HCT116 (cell line): Measurements from ENCODE around the gene CFAP99. TPM values are rescaled to one million over a fixed set of nuclear protein-coding genes. Genes with fewer than 3 reads are reported as not detected.
A peak's percentile ranks its signal among the peaks of the same experiment; 100 is the strongest.

Experiments used
- ATAC-seq: fragments of 200-7000 bp; cut with Tn5 transposase; 2 replicates; pipeline ENCODE4 v1.9.1; 2020; ENCODE audit warnings: mild to moderate bottlenecking, moderate library complexity
- BruUV-seq: library from RNA; stranded (reverse); fragments of 400-500 nt; replicated peaks from 2 replicates; lab custom pipeline; 2021; lab: Mats Ljungman, UMichigan
- CTCF ChIA-PET: fragments of 300-600 bp; sonication (Branson Sonifier 250); formaldehyde crosslinking; loops from one replicate; lab custom pipeline; 2021; ENCODE audit warnings: antibody characterized with exemption; lab: Charles Lee
- POLR2A ChIA-PET: fragments of 300-600, 350-600 bp; sonication (Branson Sonifier 250); formaldehyde crosslinking; loops from one replicate; lab custom pipeline; 2021; ENCODE audit warnings: antibody characterized with exemption; lab: Charles Lee
- RAD21 ChIA-PET, 2 experiments: fragments of 300-600 bp; sonication (Branson Sonifier 250); formaldehyde crosslinking; loops; one replicate each; lab custom pipeline; 2023; ENCODE audit warnings: low total read pairs in 2 of 2; ENCODE audit not compliant: uncharacterized antibody in 2 of 2, unreplicated experiment in 2 of 2, low non-redundant PET in 1 of 2; lab: Charles Lee
- DNase-seq: peaks from one replicate; pipeline ENCODE4 v3.0.0-alpha.2; 2010; ENCODE audit warnings: low read depth, low spot score
- H2AFZ ChIP-seq: fragments of 200-600 bp; shearing (Covaris generic), sonication (generic); 2 replicates; pipeline ENCODE4 v1.6.1; 2017; ENCODE audit warnings: low read depth, mixed run types, mixed read lengths, antibody characterized with exemption, low read length; ENCODE audit not compliant: poor library complexity, severe bottlenecking
- H3K27ac ChIP-seq: 2 replicates; pipeline ENCODE4 v1.5.1; 2012; ENCODE audit warnings: low read depth, low read length
- H3K27me3 ChIP-seq: fragments of 200-600 bp; sonication (generic); 2 replicates; pipeline ENCODE4 v1.6.1; 2016; ENCODE audit warnings: mixed run types, low read length, mixed read lengths; ENCODE audit not compliant: insufficient read depth
- H3K36me3 ChIP-seq, 2 experiments: fragments of 200-500 bp in 1 of 2; fragments of 200-600 bp in 1 of 2; sonication (Bioruptor generic) in 1 of 2; sonication (generic) in 1 of 2; 2 replicates each; pipeline versions ENCODE4 v1.5.1 to v1.6.1; 2014 to 2016; ENCODE audit warnings: low read length in 2 of 2, inconsistent platforms in 1 of 2, mixed read lengths in 1 of 2, mixed run types in 1 of 2; ENCODE audit not compliant: insufficient read depth in 2 of 2, control insufficient read depth in 1 of 2
- H3K4me1 ChIP-seq, 2 experiments: fragments of 200-600 bp in 1 of 2; sonication (generic) in 1 of 2; 2 replicates each; pipeline versions ENCODE4 v1.5.1 to v1.6.1; 2012 to 2017; ENCODE audit warnings: low read length in 2 of 2, inconsistent platforms in 1 of 2, mild to moderate bottlenecking in 1 of 2, mixed read lengths in 1 of 2, mixed run types in 1 of 2, moderate library complexity in 1 of 2; ENCODE audit not compliant: insufficient read depth in 2 of 2, control insufficient read depth in 1 of 2
- H3K4me2 ChIP-seq: fragments of 200-600 bp; sonication (generic); 2 replicates; pipeline ENCODE4 v1.6.1; 2017; ENCODE audit warnings: mixed run types, low read length, mixed read lengths
- H3K4me3 ChIP-seq, 2 experiments: fragments of 200-600 bp in 1 of 2; sonication (generic) in 1 of 2; replicated peaks in 1 of 2; 2 replicates each; pipeline ENCODE4 v1.5.1; 2011 to 2016; ENCODE audit warnings: low read length in 2 of 2, control low read depth in 1 of 2, low read depth in 1 of 2, mild to moderate bottlenecking in 1 of 2, mixed read lengths in 1 of 2, mixed run types in 1 of 2
- H3K79me2 ChIP-seq: fragments of 200-600 bp; sonication (generic); 2 replicates; pipeline ENCODE4 v1.6.1; 2017; ENCODE audit warnings: mild to moderate bottlenecking, mixed run types, low read length, moderate library complexity, mixed read lengths; ENCODE audit not compliant: insufficient read depth
- H3K9ac ChIP-seq: fragments of 200-600 bp; sonication (generic); 2 replicates; pipeline ENCODE4 v1.6.1; 2016; ENCODE audit warnings: low read length, mixed read lengths
- H3K9me2 ChIP-seq: fragments of 200-600 bp; sonication (generic), shearing (Covaris generic); 2 replicates; pipeline ENCODE4 v1.6.1; 2017; ENCODE audit warnings: mixed run types, mild to moderate bottlenecking, moderate library complexity; ENCODE audit not compliant: insufficient read depth
- H3K9me3 ChIP-seq, 2 experiments: fragments of 200-500 bp in 1 of 2; fragments of 200-600 bp in 1 of 2; sonication (Bioruptor generic) in 1 of 2; sonication (generic) in 1 of 2; 2 replicates each; pipeline ENCODE4 v1.6.1; 2014 to 2017; ENCODE audit warnings: low read length in 2 of 2, mixed read lengths in 2 of 2, inconsistent platforms in 1 of 2, low read depth in 1 of 2, mild to moderate bottlenecking in 1 of 2, mixed run types in 1 of 2, moderate library complexity in 1 of 2; ENCODE audit not compliant: control insufficient read depth in 1 of 2, insufficient read depth in 1 of 2
- H4K20me1 ChIP-seq: fragments of 200-600 bp; sonication (generic), shearing (Covaris generic); 2 replicates; pipeline ENCODE4 v1.6.1; 2017; ENCODE audit warnings: mixed run types, mild to moderate bottlenecking, moderate library complexity; ENCODE audit not compliant: insufficient read depth
- ATF3 ChIP-seq: IDR thresholded peaks from 2 replicates; pipeline ENCODE4 v1.6.1; 2012
- ELF1 ChIP-seq: IDR thresholded peaks from 2 replicates; pipeline ENCODE4 v1.6.1; 2012; ENCODE audit warnings: low read depth, borderline replicate concordance
- EZH2 ChIP-seq: fragments of 200-600 bp; sonication (generic); IDR thresholded peaks from 2 replicates; pipeline ENCODE4 v1.6.1; 2017; ENCODE audit warnings: antibody characterized with exemption, mixed run types
- EZH2phosphoT487 ChIP-seq: fragments of 200-600 bp; IDR thresholded peaks from 2 replicates; pipeline ENCODE4 v1.6.1; 2018; ENCODE audit warnings: antibody characterized with exemption, borderline replicate concordance
- FOSL1 ChIP-seq: IDR thresholded peaks from 2 replicates; pipeline ENCODE4 v1.6.1; 2012; ENCODE audit warnings: low read depth
- MAX ChIP-seq: IDR thresholded peaks from 2 replicates; pipeline ENCODE4 v1.6.1; 2012
- POLR2A ChIP-seq: IDR thresholded peaks from 2 replicates; pipeline ENCODE4 v1.7.0; 2011; ENCODE audit warnings: borderline replicate concordance; ENCODE audit not compliant: insufficient read depth, insufficient read length; ENCODE audit errors: extremely low read depth
- POLR2AphosphoS5 ChIP-seq: IDR thresholded peaks from 2 replicates; pipeline ENCODE4 v1.6.1; 2011; ENCODE audit warnings: mild to moderate bottlenecking, low read depth, low read length, moderate library complexity
- TCF7L2 ChIP-seq: IDR thresholded peaks from 2 replicates; pipeline ENCODE4 v1.7.0; 2011; ENCODE audit warnings: borderline replicate concordance, inconsistent platforms; ENCODE audit not compliant: insufficient read depth, insufficient read length; ENCODE audit errors: extremely low read depth
- YY1 ChIP-seq: IDR thresholded peaks from 2 replicates; pipeline ENCODE4 v1.6.1; 2011; ENCODE audit warnings: low read length, low read depth, moderate library complexity, mild to moderate bottlenecking; ENCODE audit not compliant: insufficient replicate concordance; ENCODE audit errors: extremely low read depth
- ZBTB33 ChIP-seq: IDR thresholded peaks from 2 replicates; pipeline ENCODE4 v1.6.1; 2011; ENCODE audit warnings: mild to moderate bottlenecking, low read length, moderate library complexity; ENCODE audit not compliant: insufficient replicate concordance; ENCODE audit errors: extremely low read depth
- ZFX ChIP-seq: fragments of 450-650 bp; IDR thresholded peaks from 2 replicates; pipeline ENCODE4 v1.6.1; 2017
- ZNF274 ChIP-seq: fragments of 200-500 bp; sonication (Bioruptor generic); IDR thresholded peaks from 2 replicates; pipeline ENCODE4 v1.6.1; 2014; ENCODE audit warnings: mild to moderate bottlenecking, low read depth, low read length, inconsistent platforms
- intact Hi-C: fragments of 100-400 bp; cut with micrococcal nuclease; formaldehyde crosslinking; loops from 2 replicates; pipeline ENCODE4 v1.10.0; 2022
- total RNA-seq: library from RNA; stranded (reverse); gene quantifications from one replicate; pipeline ENCODE4 v1.2.1, GENCODE V29; 2021; ENCODE audit not compliant: unreplicated experiment
- TF ChIP-seq, protein P1 (sequence below): IDR thresholded peaks from 2 replicates; pipeline ENCODE4 v1.6.1; 2012; ENCODE audit warnings: low read depth

Gene CFAP99
- total RNA-seq, 1 experiment from 2014 or later = 0.42 TPM

DNA sequence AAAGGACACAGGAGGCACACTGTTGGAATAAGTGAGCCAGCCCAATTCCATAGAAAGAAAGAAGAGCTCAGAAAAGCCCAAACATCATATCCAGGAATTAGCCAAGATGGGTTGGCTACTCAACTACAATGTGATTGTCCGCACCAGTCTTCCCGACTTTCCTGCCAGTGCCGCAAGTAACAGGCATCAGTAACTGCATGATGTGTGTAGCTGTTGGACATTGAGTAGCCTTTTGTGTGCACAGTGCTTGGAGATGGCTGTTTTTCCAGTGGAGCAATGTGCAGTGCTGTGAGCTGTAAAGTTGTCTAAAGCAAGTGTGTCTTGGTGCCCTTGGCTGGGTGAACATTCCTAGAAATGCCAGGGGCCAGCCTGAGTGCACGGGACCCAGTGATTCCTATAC is 88.5 kb downstream of the CFAP99 start (continued):
- TF ChIP-seq ZBTB33 = no peak
- no peak for TF ChIP-seq FOSL1
- no peak for TF ChIP-seq POLR2AphosphoS5
- no peak for TF ChIP-seq EZH2
- TF ChIP-seq ZNF274 = no peak
- no peak for TF ChIP-seq YY1
- TF ChIP-seq ELF1 = no peak
- TF ChIP-seq ZFX = no peak

- intact Hi-C loops = no loop called here
- no TSS peak for BruUV-seq
- H4K20me1 ChIP-seq = peaks cover 10% of the 10 kb centered on the region; the same call in 1 of the 2 replicates
Measured at GRCh38 chr4:2507855-2508254, 89.1 kb downstream of the CFAP99 start.

More at GRCh38 chr4:2507855-2508254, 89.1 kb downstream of the CFAP99 start:
- H3K79me2 ChIP-seq = peaks cover 82% of the 10 kb centered on the region
- TF ChIP-seq ATF3 = no peak
- TF ChIP-seq POLR2AphosphoS5 = no peak
- TF ChIP-seq MAX = no peak
- TF ChIP-seq EZH2 = no peak
- TF ChIP-seq, protein P1, sequence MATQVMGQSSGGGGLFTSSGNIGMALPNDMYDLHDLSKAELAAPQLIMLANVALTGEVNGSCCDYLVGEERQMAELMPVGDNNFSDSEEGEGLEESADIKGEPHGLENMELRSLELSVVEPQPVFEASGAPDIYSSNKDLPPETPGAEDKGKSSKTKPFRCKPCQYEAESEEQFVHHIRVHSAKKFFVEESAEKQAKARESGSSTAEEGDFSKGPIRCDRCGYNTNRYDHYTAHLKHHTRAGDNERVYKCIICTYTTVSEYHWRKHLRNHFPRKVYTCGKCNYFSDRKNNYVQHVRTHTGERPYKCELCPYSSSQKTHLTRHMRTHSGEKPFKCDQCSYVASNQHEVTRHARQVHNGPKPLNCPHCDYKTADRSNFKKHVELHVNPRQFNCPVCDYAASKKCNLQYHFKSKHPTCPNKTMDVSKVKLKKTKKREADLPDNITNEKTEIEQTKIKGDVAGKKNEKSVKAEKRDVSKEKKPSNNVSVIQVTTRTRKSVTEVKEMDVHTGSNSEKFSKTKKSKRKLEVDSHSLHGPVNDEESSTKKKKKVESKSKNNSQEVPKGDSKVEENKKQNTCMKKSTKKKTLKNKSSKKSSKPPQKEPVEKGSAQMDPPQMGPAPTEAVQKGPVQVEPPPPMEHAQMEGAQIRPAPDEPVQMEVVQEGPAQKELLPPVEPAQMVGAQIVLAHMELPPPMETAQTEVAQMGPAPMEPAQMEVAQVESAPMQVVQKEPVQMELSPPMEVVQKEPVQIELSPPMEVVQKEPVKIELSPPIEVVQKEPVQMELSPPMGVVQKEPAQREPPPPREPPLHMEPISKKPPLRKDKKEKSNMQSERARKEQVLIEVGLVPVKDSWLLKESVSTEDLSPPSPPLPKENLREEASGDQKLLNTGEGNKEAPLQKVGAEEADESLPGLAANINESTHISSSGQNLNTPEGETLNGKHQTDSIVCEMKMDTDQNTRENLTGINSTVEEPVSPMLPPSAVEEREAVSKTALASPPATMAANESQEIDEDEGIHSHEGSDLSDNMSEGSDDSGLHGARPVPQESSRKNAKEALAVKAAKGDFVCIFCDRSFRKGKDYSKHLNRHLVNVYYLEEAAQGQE = no peak
- no peak for TF ChIP-seq POLR2A
- TF ChIP-seq YY1 = no peak
- no peak for TF ChIP-seq EZH2phosphoT487
- no peak for TF ChIP-seq ZNF274
- no peak for TF ChIP-seq TCF7L2
- ATAC-seq (0 out of 2 replicates have a peak, but pooled peaks have one; percentile 12), DNase-seq (no peak)
- H3K36me3 ChIP-seq = peaks cover 40 to 54% of the 10 kb centered on the region in 2 experiments
- POLR2A ChIA-PET = no interaction called here
- no peak overlapping the region for H2AFZ ChIP-seq
- H3K9ac ChIP-seq = no peak overlapping the region
- RAD21 ChIA-PET = no interaction called here
- no peak overlapping the region for H3K4me3 ChIP-seq
- H3K27ac ChIP-seq = no peak overlapping the region
- H3K9me3 ChIP-seq = no peaks in the 10 kb centered on the region
- no peaks in the 10 kb centered on the region for H3K4me1 ChIP-seq
- CTCF ChIA-PET = interaction anchor here (1.3 kb wide), 1 partner anchor 288 kb away, joined by 3 read pairs; no protein-coding TSS in a partner anchor
- no peak overlapping the region for H3K4me2 ChIP-seq
- no peaks in the 10 kb centered on the region for H3K9me2 ChIP-seq
- no peaks in the 10 kb centered on the region for H3K27me3 ChIP-seq
